ENCODE results near the gene NMT2. TPM values are rescaled to one million over a fixed set of nuclear protein-coding genes. Genes with fewer than 3 reads are reported as not detected.
"Not testable (repeated sequence)": the region's sequence is repeated elsewhere in the genome, so short reads cannot be mapped to it uniquely, and the experiment has no call there.

NMT2 gene
- total and polyA plus RNA-seq, 2 experiments from 2014 or later = 11.7 to 16.8 TPM

DNA sequence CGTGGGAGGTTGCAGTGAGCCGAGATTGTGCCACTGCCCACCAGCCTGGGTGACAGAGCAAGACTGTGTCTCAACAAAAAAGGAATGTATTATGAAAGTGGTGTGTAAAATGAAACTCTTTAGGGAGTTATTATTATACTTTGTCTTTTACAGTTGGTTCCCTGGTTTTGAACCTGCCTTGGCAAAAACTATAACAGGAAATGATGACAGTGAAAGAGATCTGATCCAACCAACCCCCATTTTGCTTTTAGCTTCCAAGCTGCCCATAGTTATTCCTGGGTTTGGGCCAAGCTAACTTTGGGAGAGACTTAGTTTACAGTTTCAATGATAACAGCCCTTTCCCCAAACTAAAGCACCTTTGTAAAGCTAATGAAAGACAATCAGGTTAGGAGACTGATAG, 34.1 kb upstream of the NMT2 start (continued):
- TF ChIP-seq REST (IDR thresholded peaks at IDR 0.05; ENCODE audit: unreplicated experiment) = no peak
- TF ChIP-seq EZH2 (IDR thresholded peaks at IDR 0.05; ENCODE audit: low read depth, unreplicated experiment) = no peak
- TF ChIP-seq ZNF331 (CRISPR knock-in tag; IDR thresholded peaks at IDR 0.05; ENCODE audit: low read depth) = no peak
- no peak for TF ChIP-seq ZNF114 (CRISPR knock-in tag; IDR thresholded peaks at IDR 0.05)
- no peak for TF ChIP-seq CTCF (conservative IDR thresholded peaks at IDR 0.05; ENCODE audit: low read depth in 2 of 2)

GRCh38 chr10:15202301-15202621, 33.8 kb upstream of the NMT2 start:
- H3K27ac ChIP-seq (ENCODE audit: low read depth); H3F3A ChIP-seq (replicated peaks; ENCODE audit: low read depth); H3K4me3 ChIP-seq; H3K27me3 ChIP-seq (ENCODE audit: insufficient read depth); DNase-seq (ENCODE audit: low spot score); H3K36me3 Mint-ChIP-seq (ENCODE audit: low read depth); H3K9me2 ChIP-seq (ENCODE audit: insufficient read depth); H3K27me3 Mint-ChIP-seq (ENCODE audit: insufficient read depth, low read depth, poor library complexity); H3K9me3 Mint-ChIP-seq; H3K4me2 ChIP-seq; H2AFZ ChIP-seq; H3K27ac Mint-ChIP-seq; H3K4me3 Mint-ChIP-seq; H4K20me1 ChIP-seq (replicated peaks; ENCODE audit: insufficient read depth); ATAC-seq; H3K36me3 ChIP-seq (ENCODE audit: insufficient read depth); H3K79me2 ChIP-seq (replicated peaks; ENCODE audit: insufficient read depth): not testable (repeated sequence)
- H3K4me1 ChIP-seq (ENCODE audit: insufficient read depth) = peaks cover 12% of the 10 kb centered on the region; the same call in 1 of the 2 replicates
- H3K4me1 Mint-ChIP-seq = peaks cover 11% of the 10 kb centered on the region

GRCh38 chr10:15201589-15202300, 33.3 kb upstream of the NMT2 start:
- Histone ChIP-seq H2AFZ (no peak overlapping the region), H3K36me3 (ENCODE audit: insufficient read depth) (no peaks in the 10 kb centered on the region), H3K4me2 (no peak overlapping the region), H3K79me2 (replicated peaks; ENCODE audit: insufficient read depth) (no peaks in the 10 kb centered on the region), H3K9me2 (ENCODE audit: insufficient read depth) (no peaks in the 10 kb centered on the region; the same call in 1 of the 2 replicates), H3K27me3 (ENCODE audit: insufficient read depth) (no peaks in the 10 kb centered on the region), H3K27ac (ENCODE audit: low read depth) (no peak overlapping the region), H3K4me3 (no peak overlapping the region), H4K20me1 (replicated peaks; ENCODE audit: insufficient read depth) (no peaks in the 10 kb centered on the region), H3K4me1 (ENCODE audit: insufficient read depth) (peaks cover 12% of the 10 kb centered on the region; the same call in 1 of the 2 replicates), H3F3A (replicated peaks; ENCODE audit: low read depth) (no peaks in the 10 kb centered on the region)
- Mint-ChIP-seq H3K4me1 (peaks cover 11% of the 10 kb centered on the region), H3K36me3 (ENCODE audit: low read depth) (no peaks in the 10 kb centered on the region), H3K9me3 (no peaks in the 10 kb centered on the region), H3K4me3 (no peak overlapping the region), H3K27ac (no peak overlapping the region; the same call in 1 of the 2 replicates), H3K27me3 (ENCODE audit: insufficient read depth, low read depth, poor library complexity) (peaks cover 4% of the 10 kb centered on the region)
- DNase-seq (ENCODE audit: low spot score) (no peak), ATAC-seq (no peak)
- TF ChIP-seq STAT1 (IDR thresholded peaks at IDR 0.05; ENCODE audit: unreplicated experiment) = no peak
